22Rv1 (cell line): Measurements from ENCODE around the gene SARS1.

Experiments
- ZFX ChIP-seq: fragments of 450-650 bp; IDR thresholded peaks from 2 replicates; pipeline ENCODE4 v1.6.1; 2017; ENCODE audit warnings: antibody characterized with exemption, borderline replicate concordance
- TF ChIP-seq, protein P1 (sequence below): fragments of 450-650 bp; IDR thresholded peaks from 2 replicates; pipeline ENCODE4 v1.5.1; 2017; ENCODE audit warnings: mild to moderate bottlenecking

DNA sequence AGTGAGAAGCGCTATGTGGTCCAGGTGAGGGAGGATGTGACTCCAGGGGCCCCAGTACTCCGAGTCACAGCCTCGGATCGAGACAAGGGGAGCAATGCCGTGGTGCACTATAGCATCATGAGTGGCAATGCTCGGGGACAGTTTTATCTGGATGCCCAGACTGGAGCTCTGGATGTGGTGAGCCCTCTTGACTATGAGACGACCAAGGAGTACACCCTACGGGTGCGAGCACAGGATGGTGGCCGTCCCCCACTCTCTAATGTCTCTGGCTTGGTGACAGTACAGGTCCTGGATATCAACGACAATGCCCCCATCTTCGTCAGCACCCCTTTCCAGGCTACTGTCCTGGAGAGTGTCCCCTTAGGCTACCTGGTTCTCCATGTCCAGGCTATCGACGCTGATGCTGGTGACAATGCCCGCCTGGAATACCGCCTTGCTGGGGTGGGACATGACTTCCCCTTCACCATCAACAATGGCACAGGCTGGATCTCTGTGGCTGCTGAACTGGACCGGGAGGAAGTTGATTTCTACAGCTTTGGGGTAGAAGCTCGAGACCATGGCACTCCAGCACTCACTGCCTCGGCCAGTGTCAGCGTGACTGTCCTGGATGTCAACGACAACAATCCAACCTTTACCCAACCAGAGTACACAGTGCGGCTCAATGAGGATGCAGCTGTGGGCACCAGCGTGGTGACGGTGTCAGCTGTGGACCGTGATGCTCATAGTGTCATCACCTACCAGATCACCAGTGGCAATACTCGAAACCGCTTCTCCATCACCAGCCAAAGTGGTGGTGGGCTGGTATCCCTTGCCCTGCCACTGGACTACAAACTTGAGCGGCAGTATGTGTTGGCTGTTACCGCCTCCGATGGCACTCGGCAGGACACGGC, 37.8 kb downstream of the SARS1 start:
- TF ChIP-seq, protein P1, sequence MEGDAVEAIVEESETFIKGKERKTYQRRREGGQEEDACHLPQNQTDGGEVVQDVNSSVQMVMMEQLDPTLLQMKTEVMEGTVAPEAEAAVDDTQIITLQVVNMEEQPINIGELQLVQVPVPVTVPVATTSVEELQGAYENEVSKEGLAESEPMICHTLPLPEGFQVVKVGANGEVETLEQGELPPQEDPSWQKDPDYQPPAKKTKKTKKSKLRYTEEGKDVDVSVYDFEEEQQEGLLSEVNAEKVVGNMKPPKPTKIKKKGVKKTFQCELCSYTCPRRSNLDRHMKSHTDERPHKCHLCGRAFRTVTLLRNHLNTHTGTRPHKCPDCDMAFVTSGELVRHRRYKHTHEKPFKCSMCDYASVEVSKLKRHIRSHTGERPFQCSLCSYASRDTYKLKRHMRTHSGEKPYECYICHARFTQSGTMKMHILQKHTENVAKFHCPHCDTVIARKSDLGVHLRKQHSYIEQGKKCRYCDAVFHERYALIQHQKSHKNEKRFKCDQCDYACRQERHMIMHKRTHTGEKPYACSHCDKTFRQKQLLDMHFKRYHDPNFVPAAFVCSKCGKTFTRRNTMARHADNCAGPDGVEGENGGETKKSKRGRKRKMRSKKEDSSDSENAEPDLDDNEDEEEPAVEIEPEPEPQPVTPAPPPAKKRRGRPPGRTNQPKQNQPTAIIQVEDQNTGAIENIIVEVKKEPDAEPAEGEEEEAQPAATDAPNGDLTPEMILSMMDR, result no peak
- TF ChIP-seq ZFX, result no peak
